HepG2 (cell line): ENCODE results near the gene INO80E. TPM values are rescaled to one million over a fixed set of nuclear protein-coding genes. Genes with fewer than 3 reads are reported as not detected.

Source experiments
- ATAC-seq: fragments of 200-7000 bp; cut with Tn5 transposase; 3 replicates; pipeline ENCODE4 v1.9.1; 2020; ENCODE audit warnings: mild to moderate bottlenecking, moderate library complexity
- BruUV-seq: library from RNA; stranded (reverse); fragments of 400-500 nt; replicated peaks from 2 replicates; lab custom pipeline; 2021; lab: Mats Ljungman, UMichigan
- CTCF ChIA-PET: fragments of 300-600 bp; formaldehyde crosslinking; extraction: SDS; loops from one replicate; lab custom pipeline; 2021; ENCODE audit warnings: low total read pairs, inconsistent platforms, low intra/inter-chr PET ratio; lab: Yijun Ruan, JAX
- POLR2A ChIA-PET: fragments of 350-600 bp; sonication (Branson Sonifier 250); formaldehyde crosslinking; loops from one replicate; lab custom pipeline; 2020; ENCODE audit warnings: antibody characterized with exemption, inconsistent platforms; lab: Yijun Ruan, JAX
- DNase-seq: peaks from one replicate; pipeline ENCODE4 v3.0.0-alpha.2; 2015; ENCODE audit warnings: low spot score
- FAIRE-seq: peaks from 3 replicates; lab custom pipeline; 2011; peaks lifted over from hg19 to GRCh38; lab: Jason Lieb, UNC
- H2AFZ ChIP-seq: one replicate; pipeline ENCODE4 v1.6.1; 2011; ENCODE audit warnings: low read length, inconsistent platforms
- H3K27ac ChIP-seq: fragments of 300-600 bp; 3 replicates; pipeline ENCODE4 v1.8.0; 2011; ENCODE audit warnings: mixed run types, mild to moderate bottlenecking, mixed read lengths, low read length, inconsistent platforms; ENCODE audit not compliant: insufficient read depth; ENCODE audit errors: extremely low read length
- H3K27me3 ChIP-seq, 2 experiments: fragments of 200-600 bp in 1 of 2; 2 replicates in 1 of 2; 3 replicates in 1 of 2; pipeline versions ENCODE4 v1.6.0 to v1.8.0; 2011; ENCODE audit warnings: low read length in 2 of 2, mild to moderate bottlenecking in 2 of 2, moderate library complexity in 2 of 2, inconsistent platforms in 1 of 2; ENCODE audit not compliant: insufficient read depth in 2 of 2, control insufficient read depth in 1 of 2
- H3K36me3 ChIP-seq, 2 experiments: fragments of 200-600 bp in 1 of 2; replicated peaks in 1 of 2; 2 replicates in 1 of 2; 3 replicates in 1 of 2; pipeline versions ENCODE4 v1.5.1 to v1.8.0; 2011; ENCODE audit warnings: low read length in 2 of 2, inconsistent platforms in 1 of 2; ENCODE audit not compliant: insufficient read depth in 2 of 2, control insufficient read depth in 1 of 2
- H3K4me1 ChIP-seq: 2 replicates; pipeline ENCODE4 v1.5.1; 2012; ENCODE audit warnings: low read length, inconsistent platforms; ENCODE audit not compliant: insufficient read depth
- H3K4me2 ChIP-seq: 2 replicates; pipeline ENCODE4 v1.6.0; 2011; ENCODE audit warnings: low read depth, low read length, inconsistent platforms
- H3K4me3 ChIP-seq, 3 experiments: fragments of 200-600 bp in 1 of 3; sonication (generic), shearing (Covaris generic) in 1 of 3; replicated peaks in 1 of 3; 2 replicates each; pipeline ENCODE4 v1.5.1; 2011 to 2016; ENCODE audit warnings: low read length in 3 of 3, inconsistent platforms in 2 of 3, low read depth in 2 of 3, mild to moderate bottlenecking in 2 of 3, control low read depth in 1 of 3, mixed read lengths in 1 of 3; ENCODE audit not compliant: insufficient read depth in 1 of 3
- H3K79me2 ChIP-seq: one replicate; pipeline ENCODE4 v1.6.1; 2011; ENCODE audit warnings: low read length, inconsistent platforms; ENCODE audit not compliant: insufficient read depth
- H3K9ac ChIP-seq: 2 replicates; pipeline ENCODE4 v1.6.0; 2011; ENCODE audit warnings: mild to moderate bottlenecking, low read depth, low read length, inconsistent platforms; ENCODE audit not compliant: insufficient read depth
- H3K9me3 ChIP-seq: 2 replicates; pipeline ENCODE4 v1.5.1; 2012; ENCODE audit warnings: mild to moderate bottlenecking, low read length
- H4K20me1 ChIP-seq: 2 replicates; pipeline ENCODE4 v1.6.0; 2011; ENCODE audit warnings: inconsistent platforms, mild to moderate bottlenecking, low read length, moderate library complexity; ENCODE audit not compliant: insufficient read depth
- CTCF ChIP-seq: sonication (generic); formaldehyde crosslinking; IDR thresholded peaks from 2 replicates; pipeline ENCODE4 v1.5.0; 2020; ENCODE audit warnings: mild to moderate bottlenecking, missing genetic modification reagents, moderate library complexity
- HIVEP1 ChIP-seq: sonication (generic); formaldehyde crosslinking; IDR thresholded peaks from 2 replicates; pipeline ENCODE4 v1.4.0; 2020; ENCODE audit warnings: mild to moderate bottlenecking, missing genetic modification reagents
- MAFF ChIP-seq: IDR thresholded peaks from 2 replicates; pipeline ENCODE4 v1.6.1; 2011; ENCODE audit warnings: low read depth, low read length, improper control_type of control experiment
- MED1 ChIP-seq: sonication (generic); formaldehyde crosslinking; IDR thresholded peaks from 2 replicates; pipeline ENCODE4 v1.4.0; 2020; ENCODE audit warnings: missing genetic modification reagents
- RXRB ChIP-seq: IDR thresholded peaks from 2 replicates; pipeline ENCODE4 v1.6.1; 2016; ENCODE audit warnings: borderline replicate concordance, missing genetic modification reagents, missing compliant biosample characterization
- SAP130 ChIP-seq: IDR thresholded peaks from 2 replicates; pipeline ENCODE4 v1.6.1; 2016; ENCODE audit warnings: low read depth
- SOX6 ChIP-seq, 2 experiments: fragments of 450-650 bp in 1 of 2; sonication (generic) in 1 of 2; formaldehyde crosslinking in 1 of 2; IDR thresholded peaks; 2 replicates each; pipeline versions ENCODE4 v1.4.0 to v1.6.1; 2017 to 2020; ENCODE audit warnings: antibody characterized with exemption in 1 of 2, mild to moderate bottlenecking in 1 of 2, missing genetic modification reagents in 1 of 2
- STAG1 ChIP-seq: sonication (generic); formaldehyde crosslinking; IDR thresholded peaks from 2 replicates; pipeline ENCODE4 v1.4.0; 2020; ENCODE audit warnings: missing genetic modification reagents
- TBX2 ChIP-seq: sonication (generic); formaldehyde crosslinking; IDR thresholded peaks from 2 replicates; pipeline ENCODE4 v1.5.0; 2020; ENCODE audit warnings: missing genetic modification reagents, mild to moderate bottlenecking, borderline replicate concordance
- ZC3H4 ChIP-seq: sonication (generic); formaldehyde crosslinking; IDR thresholded peaks from 2 replicates; pipeline ENCODE4 v1.4.0; 2020; ENCODE audit warnings: missing genetic modification reagents, borderline replicate concordance
- ZNF770 ChIP-seq: sonication (generic); formaldehyde crosslinking; IDR thresholded peaks from 2 replicates; pipeline ENCODE4 v1.5.0; 2020; ENCODE audit warnings: mild to moderate bottlenecking, missing genetic modification reagents
- ZSCAN25 ChIP-seq: sonication (generic); formaldehyde crosslinking; IDR thresholded peaks from 2 replicates; pipeline ENCODE4 v1.8.0; 2022; ENCODE audit warnings: mild to moderate bottlenecking, missing genetic modification reagents
- WGBS: methylation state at CpG from one replicate; pipeline ENCODE4 v1.1.6; 2017; ENCODE audit warnings: low lambda C conversion rate; 5-methylcytosine and 5-hydroxymethylcytosine counted together
- in situ Hi-C: cut with HindIII; loops from 2 replicates; pipeline ENCODE4 v1.10.0; 2017; ENCODE audit warnings: low pct_unique_long_range_greater_than_20kb; ENCODE audit not compliant: extremely low pct_ligation_motif_present
- intact Hi-C: fragments of 100-400 bp; cut with micrococcal nuclease; formaldehyde crosslinking; loops from one replicate; pipeline ENCODE4 v1.10.0; 2022; ENCODE audit not compliant: unreplicated experiment
- polyA plus RNA-seq, 8 experiments: library from polyadenylated mRNA; depleted of rRNA in 3 of 8; stranded (reverse) in 7 of 8; unstranded in 1 of 8; fragments of >200 nt; fragmentation: Illumina TruSeq in 4 of 8; extraction: Trizol in 4 of 8; gene quantifications; 2 replicates each; pipeline versions ENCODE4 v1.2.1 to v1.2.3, GENCODE V29; 2011 to 2016; ENCODE audit warnings: low read depth in 4 of 8, missing spikeins in 1 of 8, mixed read lengths in 1 of 8; ENCODE audit not compliant: insufficient read depth in 1 of 8
- total RNA-seq, 5 experiments: library from RNA; depleted of rRNA; stranded (reverse); fragments of >200 nt; fragmentation: Illumina TruSeq; extraction: Trizol; gene quantifications; 2 replicates each; pipeline ENCODE4 v1.2.3, GENCODE V29; 2016; ENCODE audit warnings: low read depth in 1 of 5

INO80E gene
- total and polyA plus RNA-seq, 2 of the 13 experiments (the other 11 are each of a cell fraction or from before 2014, with no cell fraction given): 25.8 to 45.6 TPM

- intact Hi-C loops (loop anchor here (1.0 kb wide), 1 partner anchor 50 kb away; no protein-coding TSS in a partner anchor), in situ Hi-C loops (no loop called here)
- no peak overlapping the region for H3K4me3 ChIP-seq
- no peak overlapping the region for H3K9ac ChIP-seq
- no peak for FAIRE-seq
- peaks cover 0 to 20% of the 10 kb centered on the region in 2 experiments; a peak in 2 of 5 replicates for H3K27me3 ChIP-seq
- no peaks in the 10 kb centered on the region for H3K36me3 ChIP-seq
- ATAC-seq: no peak
- 22% methylated on average over 5 of the region's 5 CpGs for WGBS
- no peak overlapping the region for H3K27ac ChIP-seq
- no peak overlapping the region for H3K4me2 ChIP-seq
- ChIA-PET CTCF (interaction anchor here (1.4 to 2.1 kb wide), 2 partner anchors 13 to 50 kb away, joined by 6 to 8 read pairs; partner anchors contain the start of gene TBX6), POLR2A (no interaction called here)
- H3K79me2 ChIP-seq: no peaks in the 10 kb centered on the region
- no peaks in the 10 kb centered on the region for H4K20me1 ChIP-seq
- TF ChIP-seq ZC3H4 (CRISPR knock-in tag): no peak
- peak; percentile 31; the same call in 1 of the 2 replicates for TF ChIP-seq CTCF (CRISPR knock-in tag)
- TF ChIP-seq STAG1: peak; percentile 32
- peaks cover 22% of the 10 kb centered on the region for H3K4me1 ChIP-seq
- no peak overlapping the region for H2AFZ ChIP-seq
- BruUV-seq: no TSS peak
- no peak for DNase-seq
- H3K9me3 ChIP-seq: no peaks in the 10 kb centered on the region
Observed at GRCh38 chr16:30041841-30042240, 45.8 kb downstream of the INO80E start.

GRCh38 chr16:30046178-30046577 is 50.1 kb downstream of the INO80E start:
- no peak overlapping the region for H3K27ac ChIP-seq
- peak; percentile 57 for ATAC-seq
- ChIA-PET CTCF (no interaction called here), POLR2A (interaction anchor here (1.7 kb wide), 1 partner anchor 19 kb away, joined by 4 read pairs; the partner anchor contains the start of gene ALDOA)
- H3K79me2 ChIP-seq: no peaks in the 10 kb centered on the region
- FAIRE-seq: no peak
- intact Hi-C loops (no loop called here), in situ Hi-C loops (no loop called here)
- no peaks in the 10 kb centered on the region for H4K20me1 ChIP-seq
- H3K4me1 ChIP-seq: peaks cover 19% of the 10 kb centered on the region
- no TSS peak for BruUV-seq
- no peaks in the 10 kb centered on the region for H3K9me3 ChIP-seq
- H2AFZ ChIP-seq: no peak overlapping the region
- peak overlapping the region; percentile 41; the same call in 1 of the 2 replicates for H3K4me2 ChIP-seq
- no peaks in the 10 kb centered on the region for H3K36me3 ChIP-seq
- no peak overlapping the region for H3K9ac ChIP-seq
- no peak for DNase-seq
- no peak overlapping the region for H3K4me3 ChIP-seq
- peaks cover 0 to 22% of the 10 kb centered on the region in 2 experiments; a peak in 3 of 5 replicates for H3K27me3 ChIP-seq
- under 1% methylated on average over 8 of the region's 8 CpGs for WGBS
- TF ChIP-seq MED1 (0 out of 2 replicates have a peak, but pooled peaks have one; percentile 9), ZSCAN25 (CRISPR knock-in tag) (0 out of 2 replicates have a peak, but pooled peaks have one; percentile 56), TBX2 (peak; percentile 45; the same call in 1 of the 2 replicates), SOX6 (IDR thresholded peaks at IDR 0.05) (no peak), SOX6 (CRISPR knock-in tag; IDR thresholded peaks at IDR 0.05) (0 out of 2 replicates have a peak, but pooled peaks have one; percentile 18), RXRB (CRISPR knock-in tag) (no peak), MAFF (no peak), ZNF770 (CRISPR knock-in tag) (0 out of 2 replicates have a peak, but pooled peaks have one; percentile 3), SAP130 (peak; percentile 23; the same call in 1 of the 2 replicates), HIVEP1 (0 out of 2 replicates have a peak, but pooled peaks have one; percentile 29)
